Left hindlimb (tissue), 1 donor: ENCODE results near the gene DPH6.

Source experiments
- DNase-seq: peaks from one replicate; pipeline ENCODE4 v3.0.0-alpha.2; 2018

The DPH6 gene

GRCh38 chr15:35540021-35540420, 5.9 kb downstream of the DPH6 start:
- no peak for DNase-seq

- no peak for DNase-seq
Observed at GRCh38 chr15:35535365-35535916, 10.5 kb downstream of the DPH6 start.

- no peak for DNase-seq
Observed at GRCh38 chr15:35533130-35534110, 12.5 kb downstream of the DPH6 start.

GRCh38 chr15:35530698-35531097, 15.3 kb downstream of the DPH6 start:
- DNase-seq = no peak

- DNase-seq = no peak
Observed at GRCh38 chr15:35529784-35530183, 16.2 kb downstream of the DPH6 start.

GRCh38 chr15:35522061-35522460, 23.9 kb downstream of the DPH6 start:
- DNase-seq = no peak

- no peak for DNase-seq
Observed at GRCh38 chr15:35519541-35520149, 26.3 kb downstream of the DPH6 start.

- DNase-seq = no peak
Observed at GRCh38 chr15:35519052-35519451, 26.9 kb downstream of the DPH6 start.

- DNase-seq = no peak
Observed at GRCh38 chr15:35514759-35515158, 31.2 kb downstream of the DPH6 start.

GRCh38 chr15:35507932-35508638, 37.9 kb downstream of the DPH6 start:
- no peak for DNase-seq

GRCh38 chr15:35506272-35506870, 39.6 kb downstream of the DPH6 start:
- no peak for DNase-seq

GRCh38 chr15:35505809-35506208, 40.2 kb downstream of the DPH6 start:
- DNase-seq = no peak

- no peak for DNase-seq
Observed at GRCh38 chr15:35505141-35505540, 40.8 kb downstream of the DPH6 start.

GRCh38 chr15:35499723-35500122, 46.2 kb downstream of the DPH6 start:
- no peak for DNase-seq

GRCh38 chr15:35496585-35496984, 49.4 kb downstream of the DPH6 start:
- DNase-seq = no peak

GRCh38 chr15:35495080-35495479, 50.9 kb downstream of the DPH6 start:
- no peak for DNase-seq

- DNase-seq = no peak
Observed at GRCh38 chr15:35491999-35492398, 54.0 kb downstream of the DPH6 start.

- no peak for DNase-seq
Observed at GRCh38 chr15:35491173-35491572, 54.8 kb downstream of the DPH6 start.

- DNase-seq = no peak
Observed at GRCh38 chr15:35490511-35490910, 55.5 kb downstream of the DPH6 start.

GRCh38 chr15:35487417-35487816, 58.5 kb downstream of the DPH6 start:
- no peak for DNase-seq

- no peak for DNase-seq
Observed at GRCh38 chr15:35486296-35486695, 59.7 kb downstream of the DPH6 start.

GRCh38 chr15:35485411-35485810, 60.6 kb downstream of the DPH6 start:
- DNase-seq = no peak
